Measurements from ENCODE around the gene OPA1.
A peak's percentile ranks its signal among the peaks of the same experiment; 100 is the strongest.

DNA sequence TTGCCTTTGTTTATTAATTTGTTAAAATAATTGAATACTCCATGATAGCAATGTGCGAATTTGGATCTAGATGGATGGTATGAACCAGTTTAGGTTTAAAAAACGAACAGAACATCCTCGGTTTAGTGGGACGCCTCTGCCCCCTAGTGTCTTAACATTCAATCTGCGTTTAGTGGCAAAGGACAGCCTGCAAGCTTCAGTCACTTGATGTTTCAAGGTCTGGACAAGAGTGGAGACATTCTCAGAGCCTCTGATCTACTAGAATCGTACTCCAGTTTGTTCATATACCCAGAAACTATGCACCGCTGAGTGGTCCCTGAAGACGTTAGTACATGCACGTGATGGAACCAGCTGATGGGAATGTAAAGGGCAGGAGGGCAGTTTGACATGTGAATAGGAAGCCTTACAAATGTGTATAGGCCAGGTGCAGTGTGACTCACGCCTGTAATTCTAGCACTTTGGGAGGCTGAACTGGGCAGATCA lies 20.5 kb upstream of the OPA1 start:
- TF ChIP-seq, protein P1, sequence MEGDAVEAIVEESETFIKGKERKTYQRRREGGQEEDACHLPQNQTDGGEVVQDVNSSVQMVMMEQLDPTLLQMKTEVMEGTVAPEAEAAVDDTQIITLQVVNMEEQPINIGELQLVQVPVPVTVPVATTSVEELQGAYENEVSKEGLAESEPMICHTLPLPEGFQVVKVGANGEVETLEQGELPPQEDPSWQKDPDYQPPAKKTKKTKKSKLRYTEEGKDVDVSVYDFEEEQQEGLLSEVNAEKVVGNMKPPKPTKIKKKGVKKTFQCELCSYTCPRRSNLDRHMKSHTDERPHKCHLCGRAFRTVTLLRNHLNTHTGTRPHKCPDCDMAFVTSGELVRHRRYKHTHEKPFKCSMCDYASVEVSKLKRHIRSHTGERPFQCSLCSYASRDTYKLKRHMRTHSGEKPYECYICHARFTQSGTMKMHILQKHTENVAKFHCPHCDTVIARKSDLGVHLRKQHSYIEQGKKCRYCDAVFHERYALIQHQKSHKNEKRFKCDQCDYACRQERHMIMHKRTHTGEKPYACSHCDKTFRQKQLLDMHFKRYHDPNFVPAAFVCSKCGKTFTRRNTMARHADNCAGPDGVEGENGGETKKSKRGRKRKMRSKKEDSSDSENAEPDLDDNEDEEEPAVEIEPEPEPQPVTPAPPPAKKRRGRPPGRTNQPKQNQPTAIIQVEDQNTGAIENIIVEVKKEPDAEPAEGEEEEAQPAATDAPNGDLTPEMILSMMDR (IDR thresholded peaks at IDR 0.05; ENCODE audit: control extremely low read depth in 1 of 3, insufficient read depth in 1 of 3, low read depth in 1 of 3, low read length in 3 of 3): peak; percentile 45 to 94 (median 80)
- TF ChIP-seq, protein P2, sequence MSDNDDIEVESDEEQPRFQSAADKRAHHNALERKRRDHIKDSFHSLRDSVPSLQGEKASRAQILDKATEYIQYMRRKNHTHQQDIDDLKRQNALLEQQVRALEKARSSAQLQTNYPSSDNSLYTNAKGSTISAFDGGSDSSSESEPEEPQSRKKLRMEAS (IDR thresholded peaks at IDR 0.05): no peak
- TF ChIP-seq JUND (IDR thresholded peaks at IDR 0.05; ENCODE audit: low read length) (peak; percentile 34; the same call in 1 of the 2 replicates), EGR1 (IDR thresholded peaks at IDR 0.05; ENCODE audit: borderline replicate concordance, low read depth, low read length) (no peak), SUZ12 (IDR thresholded peaks at IDR 0.05; ENCODE audit: low read length) (no peak), YY1 (IDR thresholded peaks at IDR 0.05; ENCODE audit: low read depth, low read length) (no peak)
- TF ChIP-seq, protein P3, sequence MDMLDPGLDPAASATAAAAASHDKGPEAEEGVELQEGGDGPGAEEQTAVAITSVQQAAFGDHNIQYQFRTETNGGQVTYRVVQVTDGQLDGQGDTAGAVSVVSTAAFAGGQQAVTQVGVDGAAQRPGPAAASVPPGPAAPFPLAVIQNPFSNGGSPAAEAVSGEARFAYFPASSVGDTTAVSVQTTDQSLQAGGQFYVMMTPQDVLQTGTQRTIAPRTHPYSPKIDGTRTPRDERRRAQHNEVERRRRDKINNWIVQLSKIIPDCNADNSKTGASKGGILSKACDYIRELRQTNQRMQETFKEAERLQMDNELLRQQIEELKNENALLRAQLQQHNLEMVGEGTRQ (IDR thresholded peaks at IDR 0.05; ENCODE audit: low read length): no peak

Measured in H1 (cell line).